T47D (cell line): ENCODE data around the gene CYP1A2.

Source experiments
- DNase-seq, 2 experiments: peaks; one replicate each; pipeline versions ENCODE4 v3.0.0 to v3.0.0-alpha.2; 2011 to 2012; ENCODE audit warnings: low read depth in 1 of 2, low spot score in 1 of 2
- JUND ChIP-seq: IDR thresholded peaks from 2 replicates; pipeline ENCODE4 v1.6.1; 2012; ENCODE audit warnings: low read depth
- in situ Hi-C: cut with HindIII; loops from 2 replicates; pipeline ENCODE4 v1.10.0; 2016; ENCODE audit warnings: low sequenced_read_pairs, low pct_unique_long_range_greater_than_20kb

CYP1A2 gene

GRCh38 chr15:74752011-74752410 lies 3.4 kb downstream of the CYP1A2 start:
- DNase-seq, result no peak
- no peak for TF ChIP-seq JUND
- in situ Hi-C loops, result no loop called here

- no peak for TF ChIP-seq JUND
Observed at GRCh38 chr15:74752531-74752930, 3.9 kb downstream of the CYP1A2 start.

GRCh38 chr15:74754593-74755215 lies 6.1 kb downstream of the CYP1A2 start:
- no peak for DNase-seq
- TF ChIP-seq JUND, result no peak
- in situ Hi-C loops, result no loop called here

More at GRCh38 chr15:74752531-74752930, 3.9 kb downstream of the CYP1A2 start:
- in situ Hi-C loops, result no loop called here
- peak in 1 of 2 experiments; percentile 47 for DNase-seq

GRCh38 chr15:74758736-74759135 lies 10.1 kb downstream of the CYP1A2 start:
- no peak for TF ChIP-seq JUND
- DNase-seq, result no peak
- in situ Hi-C loops, result no loop called here

GRCh38 chr15:74762791-74763150 lies 14.1 kb downstream of the CYP1A2 start:
- no peak for TF ChIP-seq JUND
- DNase-seq, result no peak
- in situ Hi-C loops, result no loop called here

- DNase-seq, result peak; percentile 51 to 74
- in situ Hi-C loops, result no loop called here
- TF ChIP-seq JUND, result no peak
Observed at GRCh38 chr15:74763416-74763815, 14.8 kb downstream of the CYP1A2 start.

- no peak for DNase-seq
- in situ Hi-C loops, result no loop called here
- no peak for TF ChIP-seq JUND
Observed at GRCh38 chr15:74767167-74768098, 18.8 kb downstream of the CYP1A2 start.

GRCh38 chr15:74768099-74768770 lies 19.6 kb downstream of the CYP1A2 start:
- no peak for TF ChIP-seq JUND
- no peak for DNase-seq
- in situ Hi-C loops, result no loop called here

- DNase-seq, result peak; percentile 69 to 81
- in situ Hi-C loops, result no loop called here
- TF ChIP-seq JUND, result no peak
Observed at GRCh38 chr15:74768771-74769342, 20.2 kb downstream of the CYP1A2 start.

GRCh38 chr15:74769463-74770025 lies 20.9 kb downstream of the CYP1A2 start:
- in situ Hi-C loops, result no loop called here
- no peak for DNase-seq
- TF ChIP-seq JUND, result no peak

- in situ Hi-C loops, result no loop called here
Observed at GRCh38 chr15:74770211-74770903, 21.7 kb downstream of the CYP1A2 start.

GRCh38 chr15:74773329-74773728 lies 24.7 kb downstream of the CYP1A2 start:
- no peak for TF ChIP-seq JUND
- in situ Hi-C loops, result no loop called here
- no peak for DNase-seq

More at GRCh38 chr15:74770211-74770903, 21.7 kb downstream of the CYP1A2 start:
- no peak for TF ChIP-seq JUND
- DNase-seq, result no peak
